Body of pancreas (tissue), 4 donors: ENCODE data around the gene CKMT2. TPM values are rescaled to one million over a fixed set of nuclear protein-coding genes. Genes with fewer than 3 reads are reported as not detected.

Experiments
- ATAC-seq: fragments of 150-250 bp; one replicate; pipeline ENCODE4 v1.9.1; 2016
- DNase-seq, 4 donors: peaks; one replicate each; pipeline ENCODE4 v3.0.0-alpha.2; 2019
- H3K27ac ChIP-seq, 4 donors: fragments of 200-600 bp; sonication (generic); 1 replicate in 3 of 4; 2 replicates in 1 of 4; pipeline versions ENCODE4 v1.5.1 to v1.6.1; 2016 to 2019; ENCODE audit warnings: mild to moderate bottlenecking in 1 of 4, mixed read lengths in 1 of 4, moderate library complexity in 1 of 4
- H3K27me3 ChIP-seq, 2 donors: fragments of 200-600 bp; sonication (generic); one replicate each; pipeline ENCODE4 v1.6.0; 2016; ENCODE audit warnings: mild to moderate bottlenecking in 1 of 2
- H3K36me3 ChIP-seq, 2 donors: fragments of 200-600 bp; sonication (generic); replicated peaks in 1 of 2; 2 replicates each; pipeline ENCODE4 v1.5.1; 2016; ENCODE audit warnings: low read depth in 2 of 2; ENCODE audit not compliant: insufficient read depth in 1 of 2
- H3K4me1 ChIP-seq: fragments of 200-600 bp; sonication (generic); one replicate; pipeline ENCODE4 v1.6.0; 2016
- H3K4me3 ChIP-seq, 2 donors: fragments of 200-600 bp; sonication (generic); 1 replicate in 1 of 2; 2 replicates in 1 of 2; pipeline ENCODE4 v1.5.1; 2016 to 2019
- H3K9me3 ChIP-seq, 3 donors: fragments of 200-600 bp; sonication (generic); 1 replicate in 2 of 3; 2 replicates in 1 of 3; pipeline ENCODE4 v1.5.1; 2016
- CTCF ChIP-seq, 7 experiments: fragments of 450-650 bp in 4 of 7; fragments of 200-600 bp in 3 of 7; sonication (generic) in 3 of 7; IDR thresholded peaks; one replicate each; pipeline ENCODE4 v1.5.1; 2016 to 2019; ENCODE audit warnings: antibody characterized with exemption in 7 of 7
- POLR2A ChIP-seq, 3 donors: fragments of 450-650 bp; IDR thresholded peaks; one replicate each; pipeline ENCODE4 v1.6.1; 2016; ENCODE audit warnings: antibody characterized with exemption in 3 of 3, mild to moderate bottlenecking in 2 of 3
- WGBS, 2 donors: methylation state at CpG; one replicate each; pipeline ENCODE4 v1.1.5; 2017; 5-methylcytosine and 5-hydroxymethylcytosine counted together
- intact Hi-C: fragments of 100-400 bp; cut with DNase I; formaldehyde crosslinking; loops from one replicate; pipeline ENCODE4 v1.15.1; 2023
- total RNA-seq, 2 donors: library from RNA; depleted of rRNA; stranded (reverse); fragments of >200 nt; gene quantifications; one replicate each; pipeline ENCODE4 v1.1.0, GENCODE V29; 2016

Gene CKMT2
- total RNA-seq, result 1 to 10 TPM; 3.9 to 4.9 TPM

DNA sequence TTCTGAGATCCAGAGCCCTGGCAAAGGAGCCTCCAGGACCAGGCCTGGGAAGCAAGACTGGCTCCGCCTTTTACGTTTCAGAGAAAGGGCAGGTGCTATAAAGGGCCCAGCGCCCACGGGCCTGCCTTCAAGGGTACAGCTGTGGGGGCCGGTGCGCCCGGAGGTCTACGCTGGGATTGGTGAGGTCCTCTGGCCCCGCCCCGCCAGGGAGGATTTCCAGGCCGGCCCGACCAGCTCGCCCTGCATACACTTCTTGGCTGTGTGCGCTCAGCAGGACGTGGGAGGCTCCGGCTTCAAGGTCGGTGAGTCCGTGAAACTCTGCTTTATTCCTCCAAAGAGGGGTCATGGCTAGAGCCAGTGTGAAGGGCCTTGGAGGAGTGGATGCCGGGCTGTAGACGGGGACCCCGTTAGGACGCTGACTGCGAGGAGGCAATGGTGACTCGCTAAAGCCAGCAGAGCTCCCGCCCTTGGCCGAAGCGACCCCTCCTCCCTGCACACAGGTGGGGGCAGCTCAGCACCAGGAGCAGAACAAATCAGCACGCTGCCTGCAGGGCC lies at the start of gene CKMT2:
TSS of gene CKMT2 (plus strand) at position 243 of the 555 bp plus-strand sequence. CDS start 17,811 bp downstream, outside the sequence.
- no peaks in the 10 kb centered on the region for H3K27me3 ChIP-seq
- no peaks in the 10 kb centered on the region for H3K9me3 ChIP-seq
- H3K36me3 ChIP-seq, result no peaks in the 10 kb centered on the region
- no peak within 1 kb of the TSS for H3K4me3 ChIP-seq
- DNase-seq, result peak; percentile 74 to 90 (median 85)
- peaks cover 34% of the 10 kb centered on the region for H3K4me1 ChIP-seq
- peak; percentile 91 for ATAC-seq
- peak within 1 kb of the TSS in 3 of 4 donors; percentile 51 to 65 (median 52) for H3K27ac ChIP-seq
- WGBS, 2 donors, result 2 to 7% methylated on average over 18 to 28 of the region's 28 CpGs
- intact Hi-C loops, result no loop called here
- peak; percentile 23 to 67 (median 60) for TF ChIP-seq POLR2A (IDR thresholded peaks at IDR 0.05)
- TF ChIP-seq CTCF (IDR thresholded peaks at IDR 0.05), result no peak

GRCh38 chr5:81183811-81184748 lies 49.0 kb upstream of the CKMT2 start:
- 77 to 82% methylated on average over 11 of the region's 11 CpGs for WGBS, 2 donors
- Histone ChIP-seq H3K9me3 (no peaks in the 10 kb centered on the region), H3K27me3 (no peaks in the 10 kb centered on the region), H3K27ac (no peak overlapping the region), H3K4me3 (no peak overlapping the region), H3K36me3 (no peaks in the 10 kb centered on the region), H3K4me1 (no peaks in the 10 kb centered on the region)
- no peak for DNase-seq
- intact Hi-C loops, result no loop called here
- TF ChIP-seq POLR2A (IDR thresholded peaks at IDR 0.05) (no peak), CTCF (IDR thresholded peaks at IDR 0.05) (no peak)
- ATAC-seq, result no peak

DNA sequence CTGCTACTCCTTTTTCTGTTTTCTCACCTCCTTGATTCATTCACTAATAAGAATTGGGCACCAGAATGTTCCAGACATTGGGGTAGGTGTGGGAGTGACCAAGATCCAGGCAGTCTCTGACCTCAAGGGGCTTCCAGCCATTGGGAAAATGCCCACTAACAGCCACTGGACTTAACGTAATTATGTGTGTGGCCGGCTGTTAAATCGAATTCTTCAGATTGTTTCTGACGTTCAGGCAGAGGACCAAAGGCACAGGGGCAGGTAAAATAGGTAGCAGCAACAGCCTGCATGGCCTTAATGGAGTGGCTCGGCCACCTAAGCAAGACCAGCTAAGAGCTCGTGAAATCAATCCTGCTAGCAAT lies 48.4 kb upstream of the CKMT2 start:
- DNase-seq, result no peak
- no peak for TF ChIP-seq CTCF (IDR thresholded peaks at IDR 0.05)
- TF ChIP-seq POLR2A (IDR thresholded peaks at IDR 0.05), result no peak
- Histone ChIP-seq H3K4me1 (no peaks in the 10 kb centered on the region), H3K9me3 (no peaks in the 10 kb centered on the region), H3K27me3 (no peaks in the 10 kb centered on the region), H3K27ac (no peak overlapping the region), H3K36me3 (no peaks in the 10 kb centered on the region), H3K4me3 (no peak overlapping the region)
- no peak for ATAC-seq
- 56 to 80% methylated on average over 5 to 6 of the region's 6 CpGs for WGBS, 2 donors
- intact Hi-C loops, result no loop called here

DNA sequence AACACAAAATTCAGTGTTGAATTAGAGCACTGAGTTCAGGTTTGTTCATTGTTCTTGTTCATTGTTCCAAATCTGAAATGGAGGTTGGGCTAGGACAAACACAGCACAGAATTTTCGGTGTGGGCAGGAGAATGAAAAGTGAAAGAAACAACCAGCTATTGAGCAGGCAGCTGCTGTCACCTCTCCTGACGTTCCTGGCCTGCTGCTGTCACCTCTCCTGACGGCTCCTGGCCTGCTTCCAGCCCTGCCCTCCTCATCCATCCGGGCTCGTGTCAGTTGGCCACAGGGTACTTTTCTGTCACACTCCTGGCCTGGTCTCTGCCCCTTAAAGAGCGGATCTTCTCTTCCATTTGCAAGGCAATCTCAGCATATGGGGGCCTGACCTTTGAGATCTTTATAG lies 45.2 kb upstream of the CKMT2 start:
- WGBS, 2 donors, result 21 to 23% methylated on average over 6 of the region's 6 CpGs
- H3K4me1 ChIP-seq, result no peaks in the 10 kb centered on the region
- DNase-seq (peak in 3 of 4 donors; percentile 12 to 33 (median 29)), ATAC-seq (no peak)
- H3K27ac ChIP-seq, result no peak overlapping the region
- H3K27me3 ChIP-seq, result no peaks in the 10 kb centered on the region
- no peaks in the 10 kb centered on the region for H3K9me3 ChIP-seq
- TF ChIP-seq CTCF (IDR thresholded peaks at IDR 0.05) (no peak), POLR2A (IDR thresholded peaks at IDR 0.05) (no peak)
- H3K36me3 ChIP-seq, result no peaks in the 10 kb centered on the region
- no peak overlapping the region for H3K4me3 ChIP-seq
- intact Hi-C loops, result no loop called here
